Measurements from ENCODE around the gene LIN37.

The LIN37 gene

DNA sequence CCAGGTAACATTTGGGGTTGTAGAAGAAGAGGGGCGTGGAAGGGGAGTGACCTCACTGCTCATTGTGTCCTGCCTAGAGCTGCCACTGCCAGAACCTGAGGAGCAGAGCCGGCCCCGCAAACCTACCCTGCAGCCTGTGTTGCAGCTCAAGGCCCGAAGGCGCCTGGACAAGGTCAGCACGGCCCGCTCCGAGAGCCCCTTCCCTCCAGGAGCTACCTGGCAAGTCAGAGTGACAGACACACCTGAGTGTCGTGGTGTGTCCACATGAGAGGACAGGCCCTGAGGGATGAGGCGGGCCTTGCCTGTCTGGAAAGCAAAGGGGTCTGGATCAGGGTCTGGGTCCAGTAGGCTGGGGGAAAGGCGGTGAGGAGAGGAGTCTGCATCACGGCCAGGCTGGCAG is 23.8 kb upstream of the LIN37 start:
- no peak for TF ChIP-seq EZH2phosphoT487 (conservative IDR thresholded peaks at IDR 0.05; ENCODE audit: low read length)
- TF ChIP-seq, protein P1, sequence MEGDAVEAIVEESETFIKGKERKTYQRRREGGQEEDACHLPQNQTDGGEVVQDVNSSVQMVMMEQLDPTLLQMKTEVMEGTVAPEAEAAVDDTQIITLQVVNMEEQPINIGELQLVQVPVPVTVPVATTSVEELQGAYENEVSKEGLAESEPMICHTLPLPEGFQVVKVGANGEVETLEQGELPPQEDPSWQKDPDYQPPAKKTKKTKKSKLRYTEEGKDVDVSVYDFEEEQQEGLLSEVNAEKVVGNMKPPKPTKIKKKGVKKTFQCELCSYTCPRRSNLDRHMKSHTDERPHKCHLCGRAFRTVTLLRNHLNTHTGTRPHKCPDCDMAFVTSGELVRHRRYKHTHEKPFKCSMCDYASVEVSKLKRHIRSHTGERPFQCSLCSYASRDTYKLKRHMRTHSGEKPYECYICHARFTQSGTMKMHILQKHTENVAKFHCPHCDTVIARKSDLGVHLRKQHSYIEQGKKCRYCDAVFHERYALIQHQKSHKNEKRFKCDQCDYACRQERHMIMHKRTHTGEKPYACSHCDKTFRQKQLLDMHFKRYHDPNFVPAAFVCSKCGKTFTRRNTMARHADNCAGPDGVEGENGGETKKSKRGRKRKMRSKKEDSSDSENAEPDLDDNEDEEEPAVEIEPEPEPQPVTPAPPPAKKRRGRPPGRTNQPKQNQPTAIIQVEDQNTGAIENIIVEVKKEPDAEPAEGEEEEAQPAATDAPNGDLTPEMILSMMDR (IDR thresholded peaks at IDR 0.05; ENCODE audit: insufficient read depth, low read length, poor library complexity, severe bottlenecking), result no peak
- Histone ChIP-seq H3K79me2 (ENCODE audit: insufficient read depth, low read length) (peaks cover 7% of the 10 kb centered on the region), H2AFZ (ENCODE audit: low read depth, low read length, severe bottlenecking) (no peak overlapping the region), H4K20me1 (ENCODE audit: low read depth, low read length) (no peaks in the 10 kb centered on the region), H3K27ac (ENCODE audit: low read depth, low read length) (no peak overlapping the region), H3K9ac (ENCODE audit: low read length) (no peak overlapping the region), H3K9me3 (ENCODE audit: insufficient read depth, low read length) (no peaks in the 10 kb centered on the region), H3F3A (ENCODE audit: insufficient read depth) (no peaks in the 10 kb centered on the region), H3K4me2 (ENCODE audit: low read depth, low read length, poor library complexity, severe bottlenecking) (no peak overlapping the region), H3K4me3 (ENCODE audit: insufficient read depth, low read length, poor library complexity, severe bottlenecking) (no peak overlapping the region), H3K27me3 (ENCODE audit: low read length) (no peaks in the 10 kb centered on the region), H3K9me2 (replicated peaks; ENCODE audit: insufficient read depth, low read length) (no peaks in the 10 kb centered on the region), H3K36me3 (ENCODE audit: low read length) (no peaks in the 10 kb centered on the region; the same call in 1 of the 2 replicates)

DNA sequence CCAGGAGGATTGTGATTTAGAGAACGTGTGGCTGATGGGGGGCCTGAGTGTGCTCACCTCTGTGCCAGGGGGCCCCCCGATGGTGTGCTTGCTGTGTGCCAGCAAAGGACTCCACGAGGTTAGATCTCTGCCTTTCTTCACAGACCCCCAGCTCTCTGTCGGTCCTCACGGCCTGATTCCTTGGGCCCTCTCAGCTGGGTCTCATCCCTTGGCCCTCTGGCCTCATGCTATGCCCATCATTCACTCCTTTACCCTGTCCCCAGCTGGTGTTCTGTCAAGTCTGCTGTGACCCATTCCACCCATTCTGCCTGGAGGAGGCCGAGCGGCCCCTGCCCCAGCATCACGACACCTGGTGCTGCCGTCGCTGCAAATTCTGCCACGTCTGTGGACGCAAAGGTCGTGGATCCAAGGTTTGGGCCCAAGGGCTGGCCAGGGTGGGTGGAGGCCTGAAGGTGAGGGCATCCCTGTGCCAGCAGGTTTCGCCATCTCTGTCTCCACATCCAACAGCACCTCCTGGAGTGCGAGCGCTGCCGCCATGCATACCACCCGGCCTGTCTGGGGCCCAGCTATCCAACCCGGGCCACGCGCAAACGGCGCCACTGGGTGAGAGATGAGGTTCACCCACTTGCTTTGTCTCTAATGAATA is 23.0 kb upstream of the LIN37 start:
- H3K4me2 ChIP-seq (ENCODE audit: low read depth, low read length, poor library complexity, severe bottlenecking), result no peak overlapping the region
- no peak overlapping the region for H2AFZ ChIP-seq (ENCODE audit: low read depth, low read length, severe bottlenecking)
- H3K27me3 ChIP-seq (ENCODE audit: low read length), result no peaks in the 10 kb centered on the region
- no peaks in the 10 kb centered on the region for H3K9me2 ChIP-seq (replicated peaks; ENCODE audit: insufficient read depth, low read length)
- no peak for TF ChIP-seq EZH2phosphoT487 (conservative IDR thresholded peaks at IDR 0.05; ENCODE audit: low read length)
- TF ChIP-seq, protein P1 (IDR thresholded peaks at IDR 0.05; ENCODE audit: insufficient read depth, low read length, poor library complexity, severe bottlenecking), result no peak
- no peaks in the 10 kb centered on the region; the same call in 1 of the 2 replicates for H3K36me3 ChIP-seq (ENCODE audit: low read length)
- H3K79me2 ChIP-seq (ENCODE audit: insufficient read depth, low read length), result no peaks in the 10 kb centered on the region
- no peaks in the 10 kb centered on the region for H4K20me1 ChIP-seq (ENCODE audit: low read depth, low read length)
- no peaks in the 10 kb centered on the region for H3K9me3 ChIP-seq (ENCODE audit: insufficient read depth, low read length)
- H3F3A ChIP-seq (ENCODE audit: insufficient read depth), result no peaks in the 10 kb centered on the region
- H3K4me3 ChIP-seq (ENCODE audit: insufficient read depth, low read length, poor library complexity, severe bottlenecking), result no peak overlapping the region
- H3K27ac ChIP-seq (ENCODE audit: low read depth, low read length), result no peak overlapping the region
- H3K9ac ChIP-seq (ENCODE audit: low read length), result no peak overlapping the region

DNA sequence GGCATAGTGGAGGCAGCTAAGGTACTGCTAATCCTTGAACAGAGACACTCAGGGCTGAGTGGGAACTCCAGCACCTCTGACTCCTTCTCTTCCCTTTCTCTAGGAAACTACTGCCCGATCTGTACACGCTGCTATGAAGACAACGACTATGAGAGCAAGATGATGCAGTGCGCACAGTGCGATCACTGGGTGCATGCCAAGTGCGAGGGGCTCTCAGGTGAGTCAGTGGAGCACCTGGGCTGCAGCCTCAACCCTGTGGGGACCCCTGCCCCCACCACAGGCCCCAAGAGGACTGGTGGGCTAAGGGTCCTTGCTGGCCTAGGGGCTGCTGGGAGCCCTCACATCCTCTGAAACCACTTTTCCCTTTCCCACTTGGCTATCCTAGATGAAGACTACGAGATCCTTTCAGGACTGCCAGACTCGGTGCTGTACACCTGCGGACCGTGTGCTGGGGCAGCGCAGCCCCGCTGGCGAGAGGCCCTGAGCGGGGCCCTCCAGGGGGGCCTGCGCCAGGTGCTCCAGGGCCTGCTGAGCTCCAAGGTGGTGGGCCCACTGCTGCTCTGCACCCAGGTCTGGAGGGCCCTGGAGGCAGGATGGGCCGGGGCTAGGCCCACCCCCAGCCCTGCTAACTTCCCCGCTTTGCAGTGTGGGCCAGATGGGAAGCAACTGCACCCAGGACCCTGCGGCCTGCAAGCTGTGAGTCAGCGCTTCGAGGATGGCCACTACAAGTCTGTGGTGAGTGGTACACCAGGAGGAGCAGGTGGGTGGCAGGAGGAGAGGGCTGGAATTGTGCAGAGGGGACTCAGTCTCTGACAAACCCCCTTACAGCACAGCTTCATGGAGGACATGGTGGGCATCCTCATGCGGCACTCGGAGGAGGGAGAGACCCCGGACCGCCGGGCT is 21.1 kb upstream of the LIN37 start:
- no peaks in the 10 kb centered on the region for H3K9me2 ChIP-seq (replicated peaks; ENCODE audit: insufficient read depth, low read length)
- H3K4me2 ChIP-seq (ENCODE audit: low read depth, low read length, poor library complexity, severe bottlenecking), result no peak overlapping the region
- TF ChIP-seq, protein P1 (IDR thresholded peaks at IDR 0.05; ENCODE audit: insufficient read depth, low read length, poor library complexity, severe bottlenecking), result no peak
- no peak for TF ChIP-seq EZH2phosphoT487 (conservative IDR thresholded peaks at IDR 0.05; ENCODE audit: low read length)
- no peak overlapping the region for H3K9ac ChIP-seq (ENCODE audit: low read length)
- H3K4me3 ChIP-seq (ENCODE audit: insufficient read depth, low read length, poor library complexity, severe bottlenecking), result no peak overlapping the region
- H3K9me3 ChIP-seq (ENCODE audit: insufficient read depth, low read length), result no peaks in the 10 kb centered on the region
- H3K27me3 ChIP-seq (ENCODE audit: low read length), result no peaks in the 10 kb centered on the region
- H3F3A ChIP-seq (ENCODE audit: insufficient read depth), result no peaks in the 10 kb centered on the region
- no peak overlapping the region for H2AFZ ChIP-seq (ENCODE audit: low read depth, low read length, severe bottlenecking)
- H3K36me3 ChIP-seq (ENCODE audit: low read length), result no peaks in the 10 kb centered on the region; the same call in 1 of the 2 replicates
- no peaks in the 10 kb centered on the region for H4K20me1 ChIP-seq (ENCODE audit: low read depth, low read length)
- no peak overlapping the region for H3K27ac ChIP-seq (ENCODE audit: low read depth, low read length)
- H3K79me2 ChIP-seq (ENCODE audit: insufficient read depth, low read length), result no peaks in the 10 kb centered on the region
